Measurements from ENCODE around the gene HES2. TPM values are rescaled to one million over a fixed set of nuclear protein-coding genes. Genes with fewer than 3 reads are reported as not detected.
A peak's percentile ranks its signal among the peaks of the same experiment; 100 is the strongest.
"Not testable (repeated sequence)": the region's sequence is repeated elsewhere in the genome, so short reads cannot be mapped to it uniquely, and the experiment has no call there.

HES2 gene
- total RNA-seq, 2 experiments from 2014 or later = 0.13 to 0.70 TPM

- POLR2A ChIA-PET = interaction anchor here (3.0 kb wide), 1 partner anchor 9 kb away, joined by 15 read pairs; no protein-coding TSS in a partner anchor
- no peak overlapping the region for H3K27ac Mint-ChIP-seq
- no peak for DNase-seq
- H3K4me3 Mint-ChIP-seq = no peak overlapping the region
- H3K9me3 Mint-ChIP-seq = no peaks in the 10 kb centered on the region
- H3K36me3 Mint-ChIP-seq (ENCODE audit: low read depth) = no peaks in the 10 kb centered on the region
- H3K27me3 Mint-ChIP-seq = peaks cover 61% of the 10 kb centered on the region
- H3K4me1 Mint-ChIP-seq = peaks cover 17% of the 10 kb centered on the region
- CTCF ChIA-PET = interaction anchor here (0.6 kb wide), 1 partner anchor 71 kb away, joined by 3 read pairs; no protein-coding TSS in a partner anchor
Measured at GRCh38 chr1:6450943-6451373, 31.2 kb upstream of the HES2 start.

- ChIA-PET POLR2A (interaction anchor here (3.0 kb wide), 1 partner anchor 9 kb away, joined by 15 read pairs; no protein-coding TSS in a partner anchor), CTCF (interaction anchor here (0.6 to 1.4 kb wide), 2 partner anchors 23 to 71 kb away, joined by 3 read pairs; no protein-coding TSS in a partner anchor)
- not testable (repeated sequence) for H3K36me3 Mint-ChIP-seq (ENCODE audit: low read depth); H3K9me3 Mint-ChIP-seq; DNase-seq; H3K4me3 Mint-ChIP-seq; H3K27ac Mint-ChIP-seq
- Mint-ChIP-seq H3K4me1 (peaks cover 17% of the 10 kb centered on the region), H3K27me3 (peaks cover 61% of the 10 kb centered on the region)
Measured at GRCh38 chr1:6450486-6450885, 30.8 kb upstream of the HES2 start.

- no peaks in the 10 kb centered on the region for H3K36me3 Mint-ChIP-seq (ENCODE audit: low read depth)
Measured at GRCh38 chr1:6450005-6450450, 30.3 kb upstream of the HES2 start.

GRCh38 chr1:6448749-6449631 lies 29.3 kb upstream of the HES2 start:
- Mint-ChIP-seq H3K27ac (no peak overlapping the region), H3K4me3 (no peak overlapping the region), H3K9me3 (no peaks in the 10 kb centered on the region), H3K4me1 (peaks cover 14% of the 10 kb centered on the region), H3K36me3 (ENCODE audit: low read depth) (no peaks in the 10 kb centered on the region), H3K27me3 (peaks cover 61% of the 10 kb centered on the region)
- ChIA-PET POLR2A (interaction anchor here (1.0 to 3.0 kb wide), 2 partner anchors 11 to 14 kb away, joined by 3 to 15 read pairs; no protein-coding TSS in a partner anchor), CTCF (interaction anchor here (0.6 to 1.4 kb wide), 3 partner anchors 9 to 24 kb away, joined by 3 read pairs; no protein-coding TSS in a partner anchor)
- DNase-seq = no peak

More at GRCh38 chr1:6450005-6450450, 30.3 kb upstream of the HES2 start:
- Mint-ChIP-seq H3K4me3 (no peak overlapping the region), H3K4me1 (peaks cover 17% of the 10 kb centered on the region), H3K9me3 (no peaks in the 10 kb centered on the region), H3K27me3 (peaks cover 62% of the 10 kb centered on the region), H3K27ac (no peak overlapping the region)
- CTCF ChIA-PET = interaction anchor here (0.6 to 1.4 kb wide), 4 partner anchors 9 to 56 kb away, joined by 3 to 4 read pairs (median 3); no protein-coding TSS in a partner anchor
- POLR2A ChIA-PET = interaction anchor here (1.0 to 3.0 kb wide), 2 partner anchors 10 to 13 kb away, joined by 3 to 15 read pairs; no protein-coding TSS in a partner anchor
- no peak for DNase-seq

- POLR2A ChIA-PET = no interaction called here
- Mint-ChIP-seq H3K27me3 (peaks cover 52% of the 10 kb centered on the region), H3K9me3 (no peaks in the 10 kb centered on the region), H3K27ac (no peak overlapping the region), H3K4me1 (peaks cover 9% of the 10 kb centered on the region), H3K36me3 (ENCODE audit: low read depth) (no peaks in the 10 kb centered on the region), H3K4me3 (no peak overlapping the region)
- no peak for DNase-seq
- CTCF ChIA-PET = interaction anchor here (0.6 to 1.6 kb wide), 3 partner anchors 12 to 25 kb away, joined by 4 to 6 read pairs (median 5); no protein-coding TSS in a partner anchor
Measured at GRCh38 chr1:6447818-6448748, 28.4 kb upstream of the HES2 start.

- CTCF ChIA-PET = interaction anchor here (0.6 to 1.6 kb wide), 4 partner anchors 9 to 26 kb away, joined by 3 to 6 read pairs (median 4); no protein-coding TSS in a partner anchor
- H3K27ac Mint-ChIP-seq = no peak overlapping the region
- POLR2A ChIA-PET = interaction anchor here (1.3 kb wide), 1 partner anchor 26 kb away, joined by 3 read pairs; no protein-coding TSS in a partner anchor
- no peaks in the 10 kb centered on the region for H3K9me3 Mint-ChIP-seq
- peaks cover 9% of the 10 kb centered on the region for H3K4me1 Mint-ChIP-seq
- no peak for DNase-seq
- H3K27me3 Mint-ChIP-seq = peaks cover 48% of the 10 kb centered on the region
- H3K36me3 Mint-ChIP-seq (ENCODE audit: low read depth) = no peaks in the 10 kb centered on the region
- no peak overlapping the region for H3K4me3 Mint-ChIP-seq
Measured at GRCh38 chr1:6447016-6447817, 27.5 kb upstream of the HES2 start.

- Mint-ChIP-seq H3K4me3 (no peak overlapping the region), H3K36me3 (ENCODE audit: low read depth) (no peaks in the 10 kb centered on the region), H3K9me3 (no peaks in the 10 kb centered on the region), H3K27ac (no peak overlapping the region), H3K4me1 (peaks cover 9% of the 10 kb centered on the region), H3K27me3 (peaks cover 50% of the 10 kb centered on the region)
- ChIA-PET POLR2A (interaction anchor here (1.3 kb wide), 1 partner anchor 25 kb away, joined by 3 read pairs; no protein-coding TSS in a partner anchor), CTCF (interaction anchor here (1.3 to 1.5 kb wide), 2 partner anchors 8 to 32 kb away, joined by 3 read pairs; no protein-coding TSS in a partner anchor)
- no peak for DNase-seq
Measured at GRCh38 chr1:6446665-6447015, 26.9 kb upstream of the HES2 start.

GRCh38 chr1:6445929-6446328 lies 26.2 kb upstream of the HES2 start:
- peaks cover 51% of the 10 kb centered on the region for H3K27me3 Mint-ChIP-seq
- H3K4me3 Mint-ChIP-seq; H3K36me3 Mint-ChIP-seq (ENCODE audit: low read depth); POLR2A ChIA-PET; H3K27ac Mint-ChIP-seq; DNase-seq; H3K9me3 Mint-ChIP-seq: not testable (repeated sequence)
- peaks cover 12% of the 10 kb centered on the region for H3K4me1 Mint-ChIP-seq
- CTCF ChIA-PET = interaction anchor here (1.0 to 1.5 kb wide), 2 partner anchors 32 to 49 kb away, joined by 3 read pairs; no protein-coding TSS in a partner anchor

GRCh38 chr1:6445062-6445763 lies 25.5 kb upstream of the HES2 start:
- POLR2A ChIA-PET = no interaction called here
- H3K27ac Mint-ChIP-seq = no peak overlapping the region
- peaks cover 12% of the 10 kb centered on the region for H3K4me1 Mint-ChIP-seq
- no peaks in the 10 kb centered on the region for H3K9me3 Mint-ChIP-seq
- DNase-seq = peak; percentile 60
- H3K4me3 Mint-ChIP-seq = no peak overlapping the region
- no peaks in the 10 kb centered on the region for H3K36me3 Mint-ChIP-seq (ENCODE audit: low read depth)
- CTCF ChIA-PET = interaction anchor here (1.0 to 1.5 kb wide), 3 partner anchors 33 to 96 kb away, joined by 3 read pairs; no protein-coding TSS in a partner anchor
- H3K27me3 Mint-ChIP-seq = peaks cover 45% of the 10 kb centered on the region

- H3K27me3 Mint-ChIP-seq = peaks cover 41% of the 10 kb centered on the region
- POLR2A ChIA-PET = no interaction called here
- H3K36me3 Mint-ChIP-seq (ENCODE audit: low read depth) = no peaks in the 10 kb centered on the region
- no peaks in the 10 kb centered on the region for H3K9me3 Mint-ChIP-seq
- DNase-seq = no peak
- H3K27ac Mint-ChIP-seq = no peak overlapping the region
- peaks cover 9% of the 10 kb centered on the region for H3K4me1 Mint-ChIP-seq
- CTCF ChIA-PET = interaction anchor here (1.0 kb wide), 1 partner anchor 96 kb away, joined by 3 read pairs; no protein-coding TSS in a partner anchor
- H3K4me3 Mint-ChIP-seq = no peak overlapping the region
Measured at GRCh38 chr1:6444377-6444776, 24.7 kb upstream of the HES2 start.

Measured in activated CD4-positive, alpha-beta memory T cell treated with anti-CD3 and anti-CD28 coated beads, Interleukin-2, amount 10 ng/mL, durations not matched to agents 7 days and 5 days (primary cell).